ENCODE measurements around the gene CBX6.
"Not testable (repeated sequence)": the region's sequence is repeated elsewhere in the genome, so short reads cannot be mapped to it uniquely, and the experiment has no call there.

Gene CBX6

GRCh38 chr22:38872172-38872830 is at the start of gene CBX6:
Gene CBX6, minus strand, starts transcription at chr22:38872216. Its CDS starts 26 bp downstream, at chr22:38872190.
- DNase-seq (ENCODE audit: low read depth in 2 of 2): peak; percentile 78 to 83

- no peak for DNase-seq (ENCODE audit: low read depth in 2 of 2)
Measured at GRCh38 chr22:38921806-38922205, 49.8 kb upstream of the CBX6 start.

GRCh38 chr22:38921120-38921519 is 49.1 kb upstream of the CBX6 start:
- no peak for DNase-seq (ENCODE audit: low read depth in 2 of 2)

GRCh38 chr22:38919631-38920190 is 47.7 kb upstream of the CBX6 start:
- DNase-seq (ENCODE audit: low read depth in 2 of 2): no peak

- DNase-seq (ENCODE audit: low read depth in 2 of 2): no peak
Measured at GRCh38 chr22:38911434-38911833, 39.4 kb upstream of the CBX6 start.

GRCh38 chr22:38907767-38908166 is 35.8 kb upstream of the CBX6 start:
- DNase-seq (ENCODE audit: low read depth in 2 of 2): no peak

GRCh38 chr22:38906052-38906451 is 34.0 kb upstream of the CBX6 start:
- no peak for DNase-seq (ENCODE audit: low read depth in 2 of 2)

- DNase-seq (ENCODE audit: low read depth in 2 of 2): not testable (repeated sequence)
Measured at GRCh38 chr22:38904052-38904617, 32.1 kb upstream of the CBX6 start.

GRCh38 chr22:38901111-38901641 is 29.2 kb upstream of the CBX6 start:
- no peak for DNase-seq (ENCODE audit: low read depth in 2 of 2)

- DNase-seq (ENCODE audit: low read depth in 2 of 2): no peak
Measured at GRCh38 chr22:38900677-38901076, 28.7 kb upstream of the CBX6 start.

GRCh38 chr22:38891256-38891655 is 19.2 kb upstream of the CBX6 start:
- DNase-seq (ENCODE audit: low read depth in 2 of 2): no peak

GRCh38 chr22:38890377-38890776 is 18.4 kb upstream of the CBX6 start:
- no peak for DNase-seq (ENCODE audit: low read depth in 2 of 2)

- DNase-seq (ENCODE audit: low read depth in 2 of 2): no peak
Measured at GRCh38 chr22:38886333-38886732, 14.3 kb upstream of the CBX6 start.

- no peak for DNase-seq (ENCODE audit: low read depth in 2 of 2)
Measured at GRCh38 chr22:38882972-38883622, 11.1 kb upstream of the CBX6 start.

- no peak for DNase-seq (ENCODE audit: low read depth in 2 of 2)
Measured at GRCh38 chr22:38881997-38882879, 10.2 kb upstream of the CBX6 start.

GRCh38 chr22:38881464-38881871 is 9.5 kb upstream of the CBX6 start:
- DNase-seq (ENCODE audit: low read depth in 2 of 2): peak; percentile 18 to 25

- no peak for DNase-seq (ENCODE audit: low read depth in 2 of 2)
Measured at GRCh38 chr22:38879961-38880360, 7.9 kb upstream of the CBX6 start.

GRCh38 chr22:38879108-38879729 is 7.2 kb upstream of the CBX6 start:
- no peak for DNase-seq (ENCODE audit: low read depth in 2 of 2)

- no peak for DNase-seq (ENCODE audit: low read depth in 2 of 2)
Measured at GRCh38 chr22:38878001-38878400, 6.0 kb upstream of the CBX6 start.

GRCh38 chr22:38874529-38875222 is 2.7 kb upstream of the CBX6 start:
- DNase-seq (ENCODE audit: low read depth in 2 of 2): no peak

Measured in fibroblast of skin of left biceps (primary cell).